Osteocyte (in vitro differentiated cells): ENCODE results near the gene RALBP1. TPM values are rescaled to one million over a fixed set of nuclear protein-coding genes. Genes with fewer than 3 reads are reported as not detected.

Experiments
- DNase-seq: peaks from one replicate; pipeline ENCODE4 v3.0.0; 2021; ENCODE audit warnings: mixed read lengths; ENCODE audit not compliant: unreplicated experiment; ENCODE audit errors: extremely low spot score
- H3K27ac Mint-ChIP-seq: one replicate; pipeline ENCODE4 v1.8.0; 2021; ENCODE audit warnings: mild to moderate bottlenecking, mixed read lengths; ENCODE audit not compliant: unreplicated experiment
- H3K27me3 Mint-ChIP-seq: one replicate; pipeline ENCODE4 v1.8.0; 2021; ENCODE audit warnings: mixed read lengths; ENCODE audit not compliant: unreplicated experiment
- H3K36me3 Mint-ChIP-seq: one replicate; pipeline ENCODE4 v1.8.0; 2021; ENCODE audit warnings: mixed read lengths; ENCODE audit not compliant: unreplicated experiment
- H3K4me1 Mint-ChIP-seq: one replicate; pipeline ENCODE4 v1.8.0; 2021; ENCODE audit warnings: mixed read lengths; ENCODE audit not compliant: unreplicated experiment
- H3K4me3 Mint-ChIP-seq: one replicate; pipeline ENCODE4 v1.8.0; 2021; ENCODE audit warnings: mild to moderate bottlenecking, moderate library complexity, mixed read lengths; ENCODE audit not compliant: unreplicated experiment
- H3K9me3 Mint-ChIP-seq: one replicate; pipeline ENCODE4 v1.8.0; 2021; ENCODE audit warnings: mixed read lengths; ENCODE audit not compliant: unreplicated experiment
- CTCF ChIP-seq: fragments of 200-600 bp; sonication (generic); IDR thresholded peaks from 2 replicates; pipeline ENCODE4 v1.5.0; 2021; ENCODE audit warnings: antibody characterized with exemption, mild to moderate bottlenecking, moderate library complexity
- total RNA-seq: library from RNA; stranded (reverse); gene quantifications from 2 replicates; pipeline ENCODE4 v1.2.1, GENCODE V29; 2021

Gene RALBP1
- total RNA-seq, 1 donor from 2014 or later: 50.9 TPM

DNA sequence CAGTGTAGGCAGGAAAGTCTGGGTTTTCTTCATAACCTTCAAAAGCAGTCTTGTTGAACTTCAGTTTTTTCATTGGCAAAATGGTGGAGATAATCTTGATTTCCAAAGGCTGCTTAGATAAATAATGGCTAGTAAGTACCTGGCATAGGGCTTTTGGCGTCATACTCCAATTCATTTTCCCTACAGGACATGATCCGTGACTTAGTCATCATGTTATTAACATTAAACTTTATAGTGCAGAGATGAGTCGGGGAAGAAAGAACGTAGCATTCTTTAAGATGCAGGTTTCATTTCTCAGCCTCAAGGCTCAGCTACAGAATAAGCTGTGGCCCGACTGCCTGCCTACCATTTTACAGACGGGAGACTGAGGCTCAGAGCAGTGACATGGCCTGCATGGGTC, 64.0 kb downstream of the RALBP1 start:
- Mint-ChIP-seq H3K9me3 (no peaks in the 10 kb centered on the region), H3K27ac (no peak overlapping the region), H3K36me3 (peaks cover 22% of the 10 kb centered on the region), H3K27me3 (no peaks in the 10 kb centered on the region), H3K4me1 (peaks cover 37% of the 10 kb centered on the region), H3K4me3 (no peak overlapping the region)
- DNase-seq: no peak
- TF ChIP-seq CTCF: no peak

- H3K4me3 Mint-ChIP-seq: no peak overlapping the region
- no peak overlapping the region for H3K27ac Mint-ChIP-seq
- peaks cover 22% of the 10 kb centered on the region for H3K36me3 Mint-ChIP-seq
- no peak for DNase-seq
- no peak for TF ChIP-seq CTCF
- H3K4me1 Mint-ChIP-seq: peaks cover 34% of the 10 kb centered on the region
- H3K27me3 Mint-ChIP-seq: no peaks in the 10 kb centered on the region
- no peaks in the 10 kb centered on the region for H3K9me3 Mint-ChIP-seq
Measured at GRCh38 chr18:9539938-9540337, 64.6 kb downstream of the RALBP1 start.

DNA sequence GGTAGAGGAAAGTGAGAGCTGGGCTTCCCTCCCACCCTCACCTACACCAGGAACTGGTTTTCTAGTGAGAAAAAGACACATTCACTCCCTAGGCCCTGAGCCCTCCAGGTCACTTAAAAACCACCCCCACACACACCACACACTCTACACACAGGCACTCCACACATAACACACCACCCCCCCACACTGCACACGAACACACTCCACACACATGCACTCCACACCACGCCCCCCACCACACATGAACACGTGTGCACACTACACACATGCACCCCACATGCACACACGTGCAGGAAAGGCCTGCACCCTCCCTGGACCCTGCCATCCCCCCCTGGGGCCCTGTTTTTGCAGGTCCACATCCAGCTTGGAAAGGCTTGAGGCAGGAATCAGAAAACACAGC, 67.6 kb downstream of the RALBP1 start:
- DNase-seq: no peak
- H3K4me1 Mint-ChIP-seq: peaks cover 8% of the 10 kb centered on the region
- no peak for TF ChIP-seq CTCF
- H3K9me3 Mint-ChIP-seq: no peaks in the 10 kb centered on the region
- H3K27me3 Mint-ChIP-seq: no peaks in the 10 kb centered on the region
- no peak overlapping the region for H3K27ac Mint-ChIP-seq
- H3K4me3 Mint-ChIP-seq: no peak overlapping the region
- peaks cover 31% of the 10 kb centered on the region for H3K36me3 Mint-ChIP-seq

DNA sequence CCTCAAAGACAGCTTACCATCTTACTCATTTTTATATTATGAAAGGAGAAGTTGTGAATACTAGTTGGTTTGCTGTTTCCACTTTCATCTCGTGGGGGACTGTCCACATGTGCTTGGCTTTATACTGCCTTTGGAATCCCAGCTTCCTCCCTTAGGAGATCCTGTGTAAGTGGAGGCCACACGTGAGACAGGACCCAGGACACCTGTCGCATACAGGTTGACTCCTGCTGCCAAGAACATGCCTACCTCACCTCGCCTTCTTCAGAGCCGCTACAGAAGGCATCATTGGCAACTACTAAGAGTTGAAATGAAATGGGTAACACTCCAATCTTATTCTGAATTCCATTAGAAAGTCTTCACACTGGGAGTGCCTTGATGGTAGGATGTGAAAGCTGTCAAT, 69.7 kb downstream of the RALBP1 start:
- Mint-ChIP-seq H3K27ac (no peak overlapping the region), H3K9me3 (no peaks in the 10 kb centered on the region), H3K4me1 (no peaks in the 10 kb centered on the region), H3K27me3 (no peaks in the 10 kb centered on the region), H3K36me3 (peaks cover 42% of the 10 kb centered on the region), H3K4me3 (no peak overlapping the region)
- no peak for TF ChIP-seq CTCF
- DNase-seq: no peak

DNA sequence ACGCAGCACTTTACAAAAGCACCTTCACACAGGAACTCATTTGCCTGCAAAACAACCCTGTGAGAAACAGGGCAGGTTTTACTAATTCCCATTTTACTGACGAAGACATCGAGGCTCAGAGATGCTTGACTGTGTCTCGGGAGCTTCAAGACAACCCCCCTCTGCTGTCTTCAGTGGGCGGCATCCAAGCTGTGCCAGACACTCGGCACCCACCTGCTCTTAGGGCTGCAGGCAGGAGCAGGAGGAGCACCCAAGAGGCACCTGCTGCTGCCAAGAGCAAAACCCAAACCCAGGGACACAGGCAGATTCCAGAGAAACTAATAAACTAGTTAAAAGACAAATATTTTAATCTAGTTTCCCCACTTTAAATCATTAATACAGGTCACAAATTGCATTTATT, 71.2 kb downstream of the RALBP1 start:
- no peak for TF ChIP-seq CTCF
- no peak overlapping the region for H3K27ac Mint-ChIP-seq
- no peaks in the 10 kb centered on the region for H3K27me3 Mint-ChIP-seq
- no peaks in the 10 kb centered on the region for H3K9me3 Mint-ChIP-seq
- H3K4me3 Mint-ChIP-seq: no peak overlapping the region
- DNase-seq: no peak
- no peaks in the 10 kb centered on the region for H3K4me1 Mint-ChIP-seq
- peaks cover 48% of the 10 kb centered on the region for H3K36me3 Mint-ChIP-seq
